Measurements from ENCODE around the gene RGMA.
"Not testable (repeated sequence)": the region's sequence is repeated elsewhere in the genome, so short reads cannot be mapped to it uniquely, and the experiment has no call there.

RGMA gene

DNA sequence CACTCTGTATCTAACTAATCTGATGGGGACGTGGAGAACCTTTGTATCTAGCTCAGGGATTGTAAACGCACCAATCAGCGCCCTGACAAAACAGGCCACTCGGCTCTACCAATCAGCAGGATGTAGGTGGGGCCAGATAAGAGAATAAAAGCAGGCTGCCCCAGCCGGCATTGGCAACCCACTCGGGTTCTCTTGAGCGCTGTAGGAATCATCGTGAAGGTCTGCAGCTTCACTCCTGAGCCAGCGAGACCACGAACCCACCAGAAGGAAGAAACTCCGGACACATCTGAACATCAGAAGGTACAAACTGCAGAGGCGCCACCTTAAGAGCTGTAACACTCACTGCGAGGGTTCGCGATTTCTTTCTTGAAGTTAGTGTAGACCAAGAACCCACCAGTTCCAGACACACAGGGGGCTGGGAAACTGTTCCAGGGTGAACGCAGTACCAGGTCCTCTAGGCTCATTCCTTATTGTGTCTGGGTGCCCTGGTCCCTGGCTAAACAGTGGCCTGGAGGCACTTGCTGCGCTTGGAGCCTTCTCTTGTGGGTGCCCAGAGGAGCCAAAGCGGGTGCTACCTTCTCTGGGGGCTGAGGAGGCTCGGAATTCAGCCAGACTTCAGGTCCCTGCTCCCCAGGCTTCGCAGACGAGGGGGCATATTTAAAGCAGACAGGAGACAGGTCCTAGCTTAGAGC is 56.4 kb downstream of the RGMA start:
- DNase-seq, result not testable (repeated sequence)

DNA sequence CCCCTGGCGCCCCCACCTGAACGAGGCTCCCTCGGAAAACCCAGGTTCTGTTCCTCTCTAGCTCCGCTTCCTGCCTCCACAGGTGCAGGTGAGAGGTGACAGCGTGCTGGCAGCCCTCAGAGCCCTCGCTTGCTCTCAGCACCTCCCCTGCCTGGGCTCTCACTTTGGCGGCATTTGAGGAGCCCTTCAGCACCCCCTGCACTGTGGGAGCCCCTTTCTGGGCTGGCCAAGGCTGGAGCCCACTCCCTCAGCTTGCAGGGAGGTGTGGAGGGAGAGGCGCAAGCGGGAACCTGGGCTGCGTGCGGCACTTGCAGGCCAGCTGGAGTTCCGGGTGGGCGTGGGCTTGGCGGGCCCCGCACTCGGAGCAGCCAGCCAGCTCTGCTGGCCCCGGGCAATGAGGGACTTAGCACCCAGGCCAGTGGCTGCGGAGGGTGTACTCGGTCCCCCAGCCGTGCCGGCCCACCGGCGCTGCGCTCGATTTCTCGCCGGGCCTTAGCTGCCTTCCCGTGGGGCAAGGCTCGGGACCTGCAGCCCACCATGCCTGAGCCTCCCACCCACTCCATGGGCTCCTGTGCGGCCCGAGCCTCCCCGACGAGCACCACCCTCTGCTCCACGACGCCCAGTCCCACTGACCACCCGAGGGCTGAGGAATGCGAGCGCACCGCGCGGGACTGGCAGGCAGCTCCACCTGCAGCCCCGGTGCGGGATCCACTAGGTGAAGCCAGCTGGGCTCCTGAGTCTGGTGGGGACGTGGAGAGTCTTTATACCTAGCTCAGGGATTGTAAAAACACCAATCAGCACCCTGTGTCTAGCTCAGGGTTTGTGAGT is 57.2 kb downstream of the RGMA start:
- not testable (repeated sequence) for DNase-seq

DNA sequence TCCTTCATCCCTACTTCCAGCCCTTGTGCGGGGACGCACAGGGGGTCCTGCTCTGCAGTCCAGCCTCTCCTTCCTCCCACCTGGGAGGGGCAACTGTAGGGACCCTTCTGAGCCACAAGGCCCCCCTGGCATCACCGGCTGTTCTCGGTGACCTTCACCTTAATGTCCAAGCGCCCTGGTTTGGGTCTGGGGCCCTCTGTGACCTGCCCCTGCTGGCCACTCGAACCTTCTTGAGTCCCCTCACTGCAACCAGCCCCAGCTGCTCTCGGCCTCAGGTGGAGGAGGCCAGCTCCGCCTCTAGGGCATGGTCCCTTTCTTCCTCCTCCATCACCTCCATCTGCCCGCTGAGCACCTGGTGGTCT is 57.9 kb downstream of the RGMA start:
- DNase-seq, result no peak

DNA sequence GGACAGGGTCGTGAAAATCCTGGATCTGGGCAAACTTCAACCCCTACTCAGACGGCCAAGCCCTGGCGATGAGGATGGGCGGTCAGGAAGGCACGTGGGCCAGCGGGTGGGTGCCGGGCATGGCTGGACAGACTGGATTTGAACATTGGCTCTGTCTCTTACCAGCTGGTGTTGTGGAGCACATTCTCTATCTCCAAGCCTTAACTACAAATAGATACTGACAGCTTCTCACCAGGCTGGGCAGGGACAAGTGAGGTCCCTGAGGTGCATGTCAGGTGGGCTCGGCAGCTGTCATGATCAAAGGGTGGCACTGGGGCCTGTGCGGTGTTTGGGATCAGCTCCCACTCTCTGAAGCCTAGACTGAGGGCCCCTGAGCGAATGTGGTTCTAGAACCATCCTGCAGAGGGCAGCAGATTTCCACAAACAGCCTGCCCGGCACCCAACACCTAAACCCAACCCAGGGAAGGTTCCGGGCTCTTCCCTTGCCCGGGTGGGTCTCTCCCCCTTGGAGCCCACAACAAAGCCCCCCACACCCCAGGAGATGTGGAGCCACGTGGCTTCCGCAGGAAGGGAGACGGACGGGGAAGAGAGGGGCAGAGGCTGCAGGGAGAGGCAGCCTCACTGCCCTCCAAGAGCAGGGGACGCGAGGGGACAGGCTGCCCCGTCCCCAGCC is 58.4 kb downstream of the RGMA start:
- peak; percentile 71 for DNase-seq

DNA sequence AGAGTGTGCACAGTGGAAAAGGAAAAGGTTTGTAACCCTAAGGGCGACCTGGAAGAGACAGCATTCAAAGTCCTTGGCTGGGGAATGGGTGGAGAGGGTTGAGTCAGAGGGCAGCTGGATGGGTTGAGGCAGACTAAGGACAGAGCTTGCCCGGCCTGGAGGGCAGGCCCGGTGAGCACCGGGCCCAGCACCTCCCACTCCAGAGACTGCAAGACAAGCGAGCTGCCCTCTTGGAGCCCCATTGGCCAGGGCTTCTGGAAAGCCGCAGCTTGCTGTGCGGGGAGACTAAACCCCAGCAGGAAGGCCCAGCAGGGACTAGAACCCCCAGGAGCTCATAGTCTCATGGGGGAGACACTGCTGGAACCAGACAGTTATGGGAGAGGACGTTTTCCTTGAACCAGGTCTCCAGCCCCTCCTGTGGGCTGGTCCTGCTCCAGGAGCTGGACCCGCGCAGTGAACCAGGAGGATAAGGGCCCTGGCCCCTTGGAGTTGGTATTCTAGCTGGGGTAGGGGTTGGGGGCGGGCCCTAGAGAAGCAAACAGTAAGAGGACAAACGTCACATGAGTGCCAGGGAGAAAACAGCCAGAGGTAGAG is 59.1 kb downstream of the RGMA start:
- no peak for DNase-seq

DNA sequence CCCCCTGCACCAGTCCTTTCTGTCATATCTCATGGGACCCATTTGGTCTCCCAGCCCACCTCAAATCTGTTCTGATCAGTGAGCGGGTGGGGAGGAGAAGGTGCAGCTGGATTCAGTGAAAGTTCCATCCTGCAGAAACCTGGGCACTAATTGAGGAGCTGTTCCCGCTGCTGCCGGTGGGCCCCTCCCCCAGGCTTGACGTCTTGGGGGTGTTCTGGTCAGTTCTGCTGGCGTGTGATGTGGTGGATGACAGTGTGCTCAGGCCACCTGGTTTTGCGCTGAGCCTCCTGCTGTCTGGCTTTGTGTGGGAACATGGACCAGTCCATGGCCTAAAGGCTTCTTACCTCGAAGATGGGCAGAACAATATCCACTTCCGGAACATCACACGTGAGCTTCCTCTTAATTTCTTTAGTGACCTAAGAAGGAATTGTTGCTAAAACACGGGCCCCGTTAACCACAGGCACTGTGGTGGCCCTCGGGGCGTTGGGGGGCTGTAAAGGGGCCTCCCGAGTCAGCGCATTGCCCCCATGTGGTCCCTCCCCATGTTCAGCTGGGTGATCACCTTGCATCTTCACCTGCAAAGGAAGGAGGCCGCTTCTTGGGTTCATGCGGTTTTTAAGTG is 59.7 kb downstream of the RGMA start:
- DNase-seq, result no peak

DNA sequence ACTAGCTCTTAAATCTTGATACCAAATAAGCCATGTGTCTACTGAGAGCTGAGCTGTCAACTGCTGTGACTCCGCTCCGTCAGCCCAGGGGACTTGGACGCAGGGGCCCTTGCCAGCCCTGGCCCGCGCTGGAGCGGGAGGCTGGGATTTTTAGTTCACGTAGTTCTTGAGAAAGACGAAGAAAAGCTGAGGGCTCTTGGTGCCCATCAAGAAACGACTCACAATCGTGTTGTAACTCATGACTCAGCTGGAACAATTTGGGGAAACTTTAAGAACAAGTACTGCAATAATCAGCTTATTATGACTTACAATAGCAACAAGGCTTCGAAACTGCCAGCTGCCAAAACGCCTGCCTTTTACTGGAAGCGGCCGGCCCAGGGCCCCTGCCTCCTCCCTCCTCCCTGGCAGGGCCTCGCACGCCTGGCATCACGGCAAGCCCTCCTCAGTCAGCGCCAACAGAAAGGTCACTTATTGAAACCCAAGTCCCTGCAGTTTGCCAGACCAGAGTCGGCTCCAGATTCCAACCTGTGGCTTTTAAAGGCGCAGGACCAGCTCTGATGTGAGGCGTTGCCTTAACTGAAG is 60.3 kb downstream of the RGMA start:
- DNase-seq, result peak; percentile 36

DNA sequence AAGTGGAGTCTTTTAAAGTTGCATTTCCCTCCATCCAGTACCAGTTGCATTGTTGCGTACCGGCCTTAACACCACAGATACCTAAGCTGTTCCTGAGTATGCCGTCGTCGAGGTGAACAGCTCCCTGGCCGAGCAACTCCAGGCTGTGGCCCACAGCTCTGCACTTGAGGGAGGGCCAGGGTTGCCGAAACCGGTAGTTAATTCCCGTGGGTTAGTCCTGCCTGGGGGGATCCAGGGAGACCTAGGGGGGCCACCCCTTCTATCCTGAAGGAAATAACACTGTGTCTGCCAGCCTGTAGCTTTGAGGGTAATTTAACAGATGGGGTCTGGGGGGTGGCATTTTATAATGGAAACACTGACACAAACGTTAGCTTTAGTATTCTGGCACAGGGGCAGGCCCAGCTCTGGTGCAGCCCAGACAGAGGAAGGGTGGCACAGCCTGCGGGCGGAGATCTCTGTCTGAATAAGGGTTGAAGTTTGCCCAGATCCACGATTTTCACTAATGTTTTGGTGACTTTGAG is 60.8 kb downstream of the RGMA start:
- DNase-seq, result no peak

DNA sequence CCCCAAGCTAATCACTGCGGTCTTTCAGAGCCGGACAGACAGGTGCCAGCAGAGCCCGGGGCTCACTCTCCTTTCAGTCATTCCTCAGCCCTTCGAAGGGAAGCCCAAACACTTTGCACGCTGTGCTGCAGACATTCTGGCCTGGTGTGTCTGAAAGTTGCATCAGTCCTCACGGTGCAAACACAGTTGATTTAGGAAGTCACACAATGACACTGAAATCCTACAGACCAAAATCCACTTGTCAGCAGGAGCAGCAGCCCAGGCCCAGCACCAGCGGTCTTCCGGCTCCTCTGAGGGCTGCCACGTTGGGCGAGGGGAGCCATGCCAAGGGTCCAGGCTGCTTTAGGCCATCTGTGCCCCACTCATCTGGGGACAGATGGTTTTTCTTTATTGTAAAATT is 61.6 kb downstream of the RGMA start:
- DNase-seq, result no peak

DNA sequence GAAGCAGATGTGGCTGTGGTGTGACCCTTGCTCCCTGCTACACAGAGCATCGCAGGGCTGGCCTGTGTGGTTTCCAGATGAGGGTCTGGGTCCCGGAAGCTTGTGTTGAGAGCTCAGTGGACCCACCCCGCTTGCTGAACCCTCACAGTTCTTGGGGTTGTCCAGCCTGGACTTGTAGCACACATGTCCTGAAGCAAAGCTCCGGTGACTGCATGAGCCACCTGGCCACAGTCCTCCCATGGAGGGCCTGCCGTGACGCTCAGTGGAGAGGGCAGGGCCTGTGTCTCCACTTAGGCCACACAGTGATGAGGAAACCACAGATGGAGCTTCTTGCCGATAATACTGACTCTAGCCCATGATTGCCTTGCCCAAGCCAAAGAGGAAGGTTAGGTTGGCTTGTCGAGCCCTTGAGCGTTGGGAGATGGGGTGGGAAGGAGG is 62.6 kb downstream of the RGMA start:
- no peak for DNase-seq

DNA sequence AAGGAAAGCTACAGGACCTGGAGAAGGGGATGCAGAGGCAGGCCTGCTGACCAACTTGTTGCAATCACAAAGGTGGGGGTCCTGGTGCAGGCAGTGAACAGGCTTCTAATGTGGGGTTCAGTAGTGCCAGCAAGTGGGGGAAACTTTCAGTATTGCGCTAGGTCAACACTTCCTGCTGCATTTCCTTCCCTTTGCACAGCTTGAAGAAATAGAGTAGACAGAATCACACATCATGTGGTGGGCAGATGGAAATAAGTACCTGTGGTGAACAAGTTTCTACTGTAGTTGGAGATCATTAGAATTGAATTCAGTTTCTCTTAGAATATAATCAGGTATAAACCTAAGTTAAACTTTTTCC is 63.4 kb downstream of the RGMA start:
- no peak for DNase-seq

DNA sequence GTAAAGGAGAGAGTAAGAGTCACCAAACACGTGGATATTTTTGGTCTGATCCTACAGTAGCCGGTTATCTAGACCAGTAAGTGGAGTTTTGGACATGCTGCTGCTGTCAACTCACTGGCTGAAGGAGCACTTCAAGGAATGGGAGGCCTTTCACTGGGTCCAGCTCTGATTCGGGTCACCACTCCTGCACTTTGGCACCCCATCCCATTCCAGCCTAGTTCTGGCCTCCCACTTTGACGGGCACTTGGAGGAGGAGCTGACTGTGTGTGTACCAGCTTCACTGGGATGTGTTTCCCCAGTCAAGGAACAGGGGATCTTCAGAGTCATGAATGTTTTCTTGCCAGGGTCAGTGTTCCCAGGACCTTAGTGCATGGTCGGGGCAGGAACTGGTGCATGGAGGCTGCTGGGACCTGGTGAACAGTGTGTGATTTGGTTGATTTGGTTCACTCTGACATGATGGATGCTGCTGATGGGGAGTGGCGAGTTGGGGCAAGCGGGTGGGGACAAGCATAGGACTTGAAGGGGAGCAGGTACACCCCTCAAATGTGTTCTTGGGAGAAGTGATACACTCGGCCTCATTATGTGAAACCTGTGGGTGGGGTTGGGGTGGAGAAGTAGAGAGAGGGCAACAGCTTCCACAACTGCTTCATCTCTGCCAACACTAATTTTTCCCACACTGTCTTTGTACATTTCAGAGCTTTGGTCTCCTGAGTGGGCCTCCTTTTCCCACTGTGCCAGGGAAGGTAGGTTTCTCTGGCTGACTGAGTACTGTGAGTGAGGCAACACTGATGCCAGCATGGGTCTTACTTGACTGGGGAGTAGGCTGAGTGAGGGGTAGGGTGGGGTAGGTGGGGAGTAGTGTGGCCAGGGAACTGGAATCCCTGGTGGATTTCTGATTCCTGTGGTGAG is 64.0 kb downstream of the RGMA start:
- no peak for DNase-seq

DNA sequence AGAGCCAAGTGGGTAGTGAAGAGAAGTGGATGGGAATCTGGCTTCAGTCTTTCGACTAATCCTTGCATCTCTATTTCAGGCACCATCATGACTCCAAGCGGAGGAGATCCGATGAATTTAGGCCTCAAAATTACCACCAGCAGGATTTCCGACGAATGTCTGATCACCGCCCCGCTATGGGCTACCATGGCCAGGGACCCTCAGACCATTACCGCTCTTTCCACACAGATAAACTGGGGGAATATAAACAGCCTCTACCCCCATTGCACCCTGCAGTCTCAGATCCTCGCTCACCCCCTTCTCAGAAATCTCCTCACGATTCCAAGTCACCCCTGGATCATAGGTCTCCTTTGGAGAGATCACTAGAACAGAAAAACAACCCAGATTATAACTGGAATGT is 64.7 kb downstream of the RGMA start:
- DNase-seq, result no peak

DNA sequence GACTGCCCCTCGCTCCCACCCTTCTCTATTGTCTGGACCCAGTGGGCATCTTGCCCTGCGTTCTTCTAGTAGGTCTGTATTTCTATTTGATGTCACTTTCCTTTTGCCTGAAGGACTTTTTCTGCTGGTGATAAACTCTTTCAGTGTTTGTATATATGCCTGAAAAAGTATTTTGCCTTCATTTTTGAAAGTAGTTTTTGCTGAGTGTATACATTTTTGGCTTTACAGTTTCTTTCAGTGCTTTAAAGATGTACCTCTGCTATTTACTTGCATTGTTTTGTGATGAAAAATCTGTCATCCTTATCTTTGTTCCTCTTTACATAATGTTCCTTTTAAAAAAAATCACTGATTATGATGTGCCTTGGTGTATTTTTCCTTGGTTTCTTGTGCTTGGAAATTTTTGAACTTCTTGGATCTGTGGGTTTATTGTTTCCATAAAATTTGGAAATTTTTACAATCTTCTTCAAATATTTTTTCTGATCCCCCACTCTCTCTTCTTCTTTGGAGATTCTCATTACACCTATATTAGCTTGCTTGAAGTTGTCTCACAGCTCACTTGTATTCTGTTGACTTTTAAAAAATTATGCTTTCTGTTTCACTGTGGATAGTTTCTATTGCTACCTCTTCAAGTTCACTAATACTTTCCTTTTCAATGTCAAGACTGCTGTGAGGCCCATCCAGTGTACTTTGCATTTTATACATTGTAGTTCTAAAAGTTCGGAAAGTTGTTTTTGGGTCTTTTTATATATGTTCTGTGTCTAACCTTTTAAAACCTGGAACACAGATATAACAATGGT is 67.8 kb downstream of the RGMA start:
- DNase-seq, result no peak

DNA sequence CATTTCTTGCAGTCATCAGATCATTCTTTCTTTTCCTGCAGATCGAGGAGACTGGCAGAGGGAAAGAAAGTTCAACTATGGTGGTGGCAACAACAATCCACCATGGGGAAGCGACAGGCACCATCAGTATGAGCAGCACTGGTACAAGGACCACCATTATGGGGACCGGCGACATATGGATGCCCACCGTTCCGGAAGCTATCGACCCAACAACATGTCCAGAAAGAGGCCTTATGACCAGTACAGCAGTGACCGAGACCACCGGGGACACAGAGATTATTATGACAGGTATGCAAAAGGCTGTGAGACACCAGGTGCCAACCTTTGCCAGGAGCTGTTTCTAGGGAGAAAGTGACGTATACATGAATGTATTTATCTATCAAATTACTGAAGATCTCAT is 69.0 kb downstream of the RGMA start:
- no peak for DNase-seq

DNA sequence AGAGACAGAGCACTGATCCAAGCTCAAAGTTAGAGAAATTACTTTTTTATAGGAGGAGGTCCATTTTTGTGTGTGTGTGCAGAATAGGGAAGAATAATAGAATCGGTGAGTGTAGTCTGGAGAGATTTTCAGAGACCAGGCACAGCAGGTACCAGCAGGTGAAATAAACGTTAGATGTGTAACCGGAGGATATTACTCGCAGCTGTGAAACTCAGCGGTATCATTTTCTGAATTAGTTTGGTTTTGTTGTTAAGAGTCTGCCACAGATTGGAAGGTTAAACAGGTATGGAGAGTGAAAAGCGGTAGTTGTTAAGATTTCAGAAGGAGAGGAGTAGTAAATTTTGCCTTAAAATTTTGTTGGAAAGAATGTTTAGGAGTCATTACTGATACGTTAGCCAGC is 69.9 kb downstream of the RGMA start:
- no peak for DNase-seq

DNA sequence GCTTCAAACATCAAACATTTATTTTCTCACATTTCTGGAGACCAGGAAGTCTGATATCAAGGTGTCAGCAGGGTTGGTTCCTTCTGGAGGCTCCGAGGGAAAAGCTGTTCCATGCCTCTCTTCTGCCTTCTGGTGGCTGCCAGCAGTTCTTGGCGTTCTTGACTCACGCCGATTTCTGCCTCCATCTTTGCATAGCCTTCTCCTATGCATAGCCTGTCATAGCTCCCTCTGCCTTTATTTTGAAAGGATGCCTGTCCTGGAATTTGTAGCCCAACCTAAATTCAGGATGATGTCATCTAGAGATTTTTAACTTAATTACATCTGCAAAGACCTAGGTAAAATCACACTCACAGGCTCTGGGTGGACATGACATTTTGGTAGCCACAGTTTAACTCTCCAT is 70.4 kb downstream of the RGMA start:
- no peak for DNase-seq

DNA sequence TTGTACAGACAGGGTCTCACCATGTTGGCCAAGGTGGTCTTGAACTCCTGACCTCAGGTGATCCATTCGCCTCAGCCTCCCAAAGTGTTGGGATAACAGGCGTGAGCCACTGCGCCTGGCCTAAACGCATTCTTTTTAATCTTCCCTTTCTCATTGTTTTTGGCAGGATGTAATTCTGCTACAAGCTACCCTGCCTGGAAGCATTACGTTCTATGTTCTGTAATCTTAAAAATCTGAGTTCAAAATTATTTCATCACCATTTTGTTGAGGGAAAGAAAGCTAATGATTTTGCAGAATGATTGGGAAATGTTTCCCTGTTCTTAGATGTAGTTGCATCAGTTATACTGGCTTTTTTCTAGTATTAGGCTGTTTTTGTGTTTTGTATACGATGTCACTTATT is 71.5 kb downstream of the RGMA start:
- DNase-seq, result no peak

DNA sequence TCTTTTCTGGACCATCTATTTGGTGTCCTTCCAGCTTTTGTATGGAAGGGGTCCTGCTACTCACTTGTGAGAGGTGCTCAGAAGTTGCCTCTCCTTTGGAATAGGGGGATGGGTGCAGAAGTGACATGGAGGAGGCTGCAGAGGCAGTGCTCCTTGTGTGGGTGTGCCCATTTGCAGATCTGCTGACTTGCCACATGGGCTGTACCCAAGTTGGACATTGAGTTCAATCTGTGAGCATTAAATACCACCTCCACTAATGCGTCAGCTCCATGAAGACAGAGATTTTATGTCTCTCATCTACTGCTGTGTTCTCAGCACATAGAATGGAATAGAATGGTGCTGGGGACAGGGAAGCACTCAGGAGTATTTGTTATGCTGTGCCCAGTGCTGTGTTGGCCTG is 76.2 kb downstream of the RGMA start:
- no peak for DNase-seq

DNA sequence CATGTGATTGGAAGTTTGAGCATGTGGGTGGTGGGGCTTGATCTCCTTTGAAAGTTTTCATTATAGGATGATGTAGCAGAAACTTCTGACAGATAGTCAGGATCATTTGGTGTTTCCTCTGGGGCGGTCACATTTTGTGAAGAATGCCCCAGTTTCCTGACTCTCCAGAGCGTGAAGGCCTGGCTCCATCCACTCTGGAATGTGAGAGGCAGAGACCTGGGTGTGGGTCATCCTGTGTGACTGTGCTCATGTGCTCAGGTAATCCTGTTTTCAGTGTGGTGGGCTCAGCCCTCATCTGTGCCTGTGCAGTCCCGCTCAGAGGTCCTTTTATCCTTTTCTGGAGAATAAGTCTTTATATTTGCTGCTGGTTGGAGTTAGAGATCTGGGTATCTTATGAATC is 81.0 kb downstream of the RGMA start:
- no peak for DNase-seq

DNA sequence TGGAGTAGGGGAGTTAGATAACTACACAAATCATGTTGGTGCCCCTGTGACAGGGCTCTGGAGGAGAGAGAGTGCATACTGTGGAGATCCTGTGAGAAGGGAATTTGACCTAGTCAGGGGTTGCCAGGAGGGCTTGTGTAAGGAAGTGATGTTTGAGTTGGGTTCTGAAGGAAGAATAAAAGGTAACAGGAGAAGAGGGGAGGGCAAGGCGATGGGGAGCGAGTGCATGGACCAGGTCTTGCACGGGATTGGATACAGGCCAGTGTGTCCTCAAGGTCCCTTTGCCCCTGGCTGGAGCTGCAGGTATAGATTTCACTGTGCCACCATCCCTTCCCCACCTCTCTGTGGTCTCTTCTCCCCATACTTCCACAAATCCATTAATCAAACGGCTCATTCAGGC is 83.9 kb downstream of the RGMA start:
- DNase-seq, result no peak

All from activated T-cell treated with anti-CD3 and anti-CD28 coated beads, Interleukin-2, amount 50 U/mL, for 1 hour (primary cell).